SKM-1 (cell line): Measurements from ENCODE around the gene PEAK1.

ENCODE experiments used
- DNase-seq: peaks from one replicate; lab custom pipeline; 2025; ENCODE audit not compliant: unreplicated experiment; lab: John Stamatoyannopoulos, UW

The PEAK1 gene

GRCh38 chr15:77402740-77403379 lies 17.0 kb downstream of the PEAK1 start:
- no peak for DNase-seq

GRCh38 chr15:77400258-77400657 lies 19.6 kb downstream of the PEAK1 start:
- no peak for DNase-seq

- DNase-seq = no peak
Measured at GRCh38 chr15:77398927-77399326, 21.0 kb downstream of the PEAK1 start.

GRCh38 chr15:77396692-77397091 lies 23.2 kb downstream of the PEAK1 start:
- no peak for DNase-seq

GRCh38 chr15:77395013-77395774 lies 24.7 kb downstream of the PEAK1 start:
- no peak for DNase-seq

GRCh38 chr15:77393471-77393840 lies 26.4 kb downstream of the PEAK1 start:
- DNase-seq = no peak

- no peak for DNase-seq
Measured at GRCh38 chr15:77392762-77393470, 27.0 kb downstream of the PEAK1 start.

- DNase-seq = no peak
Measured at GRCh38 chr15:77391372-77391951, 28.4 kb downstream of the PEAK1 start.

- DNase-seq = peak; percentile 8
Measured at GRCh38 chr15:77387365-77388105, 32.4 kb downstream of the PEAK1 start.

- DNase-seq = no peak
Measured at GRCh38 chr15:77386626-77387025, 33.3 kb downstream of the PEAK1 start.

- DNase-seq = no peak
Measured at GRCh38 chr15:77384589-77385359, 35.1 kb downstream of the PEAK1 start.

GRCh38 chr15:77384086-77384485 lies 35.8 kb downstream of the PEAK1 start:
- DNase-seq = no peak

GRCh38 chr15:77380033-77380432 lies 39.9 kb downstream of the PEAK1 start:
- DNase-seq = no peak

- DNase-seq = no peak
Measured at GRCh38 chr15:77376770-77377169, 43.1 kb downstream of the PEAK1 start.

- no peak for DNase-seq
Measured at GRCh38 chr15:77375133-77375532, 44.8 kb downstream of the PEAK1 start.

- DNase-seq = no peak
Measured at GRCh38 chr15:77373441-77373840, 46.5 kb downstream of the PEAK1 start.

- no peak for DNase-seq
Measured at GRCh38 chr15:77371850-77372563, 47.9 kb downstream of the PEAK1 start.

GRCh38 chr15:77370580-77370979 lies 49.3 kb downstream of the PEAK1 start:
- no peak for DNase-seq

- DNase-seq = no peak
Measured at GRCh38 chr15:77369168-77369567, 50.7 kb downstream of the PEAK1 start.

- DNase-seq = no peak
Measured at GRCh38 chr15:77367631-77368030, 52.3 kb downstream of the PEAK1 start.
